ENCODE results near the gene MEDAG.

Gene MEDAG

DNA sequence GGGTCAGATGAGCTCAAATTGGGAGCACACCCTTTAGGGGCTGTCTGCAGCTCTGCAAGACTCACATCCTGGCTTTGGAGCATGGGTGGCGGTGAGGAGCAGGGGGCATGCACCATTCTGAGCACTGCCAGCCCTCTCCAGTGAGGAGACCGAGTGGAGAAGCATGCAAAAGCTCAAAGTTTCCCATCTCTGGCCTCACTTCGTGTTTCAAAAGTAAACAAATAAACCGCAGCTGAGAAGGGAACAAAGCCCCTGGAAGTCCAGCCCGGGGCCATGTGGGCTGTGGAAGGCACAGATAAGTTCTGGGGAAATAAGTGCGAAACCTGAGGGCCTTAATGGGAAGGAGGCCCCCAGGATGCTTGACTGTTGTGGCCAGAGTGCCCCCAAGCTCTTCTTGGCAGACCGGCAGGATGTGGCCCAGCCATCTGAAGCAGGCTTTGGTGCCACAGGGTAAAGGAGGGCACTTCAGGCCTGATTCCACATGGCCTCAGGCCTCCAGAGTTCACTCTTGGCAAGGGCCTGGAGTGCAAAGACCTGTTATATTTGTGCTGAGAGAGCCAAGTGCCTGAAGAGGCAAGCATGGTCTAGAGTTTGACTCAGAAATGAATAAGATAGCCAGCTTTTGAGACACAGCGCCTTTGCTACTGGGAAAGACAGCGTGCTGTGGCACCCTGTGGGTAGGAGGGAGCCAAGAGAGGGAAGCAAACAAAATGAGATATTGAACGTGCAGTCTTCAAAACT lies 1.2 kb downstream of the MEDAG start:
- Histone ChIP-seq H3K4me3 (ENCODE audit: low read length in 2 of 2) (peak overlapping the region in 1 of 2 donors; percentile 64), H3K4me1 (ENCODE audit: control insufficient read depth, insufficient read depth, low read length) (peaks cover 19% of the 10 kb centered on the region), H3K27ac (ENCODE audit: low read length) (no peak overlapping the region), H3K9me3 (ENCODE audit: control insufficient read depth in 2 of 2, low read length in 2 of 2) (no peaks in the 10 kb centered on the region), H3K27me3 (ENCODE audit: control insufficient read depth in 1 of 2, insufficient read depth in 2 of 2, low read length in 2 of 2) (peaks cover 17 to 38% of the 10 kb centered on the region in 2 donors), H3K36me3 (ENCODE audit: control insufficient read depth in 2 of 2, insufficient read depth in 2 of 2, low read length in 2 of 2) (no peaks in the 10 kb centered on the region), H3K9ac (ENCODE audit: low read length in 2 of 2) (no peak overlapping the region)

DNA sequence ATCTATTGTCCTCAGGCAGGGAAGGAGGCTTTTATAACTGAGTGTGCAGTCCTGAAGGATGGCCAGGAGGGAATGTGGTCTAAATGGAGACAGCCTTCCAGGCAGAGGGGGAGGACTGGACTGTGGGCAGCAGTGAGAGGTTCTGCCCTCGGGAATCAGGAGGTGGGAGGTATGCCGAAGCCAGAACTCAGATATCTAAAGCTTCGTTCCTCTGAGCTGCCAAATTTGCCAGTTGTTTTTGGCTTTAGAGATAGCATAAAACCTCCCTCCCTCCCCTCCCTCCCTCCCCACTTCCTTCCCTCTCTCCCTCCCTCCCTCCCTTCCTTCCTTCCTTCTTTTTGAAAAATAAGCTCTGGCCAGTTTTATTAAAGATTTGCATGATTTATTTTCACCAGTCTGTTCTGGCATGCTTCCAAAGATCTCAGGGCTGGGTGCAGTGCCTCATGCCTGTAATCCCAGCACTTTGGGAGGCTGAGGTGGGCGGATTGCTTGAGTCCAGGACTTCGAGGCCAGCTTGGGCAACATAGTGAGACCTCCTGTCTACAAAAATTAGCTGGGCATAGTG lies 2.4 kb downstream of the MEDAG start:
- no peaks in the 10 kb centered on the region for H3K9me3 ChIP-seq (ENCODE audit: control insufficient read depth in 2 of 2, low read length in 2 of 2)
- no peaks in the 10 kb centered on the region for H3K36me3 ChIP-seq (ENCODE audit: control insufficient read depth in 2 of 2, insufficient read depth in 2 of 2, low read length in 2 of 2)
- peaks cover 17 to 38% of the 10 kb centered on the region in 2 donors for H3K27me3 ChIP-seq (ENCODE audit: control insufficient read depth in 1 of 2, insufficient read depth in 2 of 2, low read length in 2 of 2)
- H3K4me3 ChIP-seq (ENCODE audit: low read length in 2 of 2), result no peak overlapping the region
- peaks cover 19% of the 10 kb centered on the region for H3K4me1 ChIP-seq (ENCODE audit: control insufficient read depth, insufficient read depth, low read length)
- H3K9ac ChIP-seq (ENCODE audit: low read length in 2 of 2), result no peak overlapping the region
- no peak overlapping the region for H3K27ac ChIP-seq (ENCODE audit: low read length)

DNA sequence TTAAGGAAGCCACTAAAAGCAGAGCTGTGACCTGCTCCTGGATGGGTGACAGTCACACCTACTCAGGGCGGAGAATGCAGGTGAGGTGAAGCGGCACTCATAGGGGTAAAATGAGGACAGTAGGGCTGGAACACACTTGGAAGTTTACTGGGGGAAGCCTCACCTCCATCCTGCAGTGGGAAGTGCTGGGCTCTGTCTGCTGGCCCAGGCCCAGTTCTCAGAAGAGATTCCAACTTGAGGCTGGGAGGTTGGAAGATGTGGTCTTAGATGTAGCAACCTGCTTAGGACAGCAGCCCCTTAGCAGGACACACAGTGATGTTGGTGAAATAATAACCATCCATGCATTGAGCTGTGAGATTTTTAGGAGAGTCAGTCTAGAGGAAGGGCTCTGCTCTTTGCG lies 4.6 kb downstream of the MEDAG start:
- Histone ChIP-seq H3K27ac (ENCODE audit: low read length) (no peak overlapping the region), H3K36me3 (ENCODE audit: control insufficient read depth in 2 of 2, insufficient read depth in 2 of 2, low read length in 2 of 2) (no peaks in the 10 kb centered on the region), H3K4me3 (ENCODE audit: low read length in 2 of 2) (no peak overlapping the region), H3K4me1 (ENCODE audit: control insufficient read depth, insufficient read depth, low read length) (peaks cover 16% of the 10 kb centered on the region), H3K27me3 (ENCODE audit: control insufficient read depth in 1 of 2, insufficient read depth in 2 of 2, low read length in 2 of 2) (peaks cover 5 to 25% of the 10 kb centered on the region in 2 donors), H3K9me3 (ENCODE audit: control insufficient read depth in 2 of 2, low read length in 2 of 2) (no peaks in the 10 kb centered on the region), H3K9ac (ENCODE audit: low read length in 2 of 2) (no peak overlapping the region)

DNA sequence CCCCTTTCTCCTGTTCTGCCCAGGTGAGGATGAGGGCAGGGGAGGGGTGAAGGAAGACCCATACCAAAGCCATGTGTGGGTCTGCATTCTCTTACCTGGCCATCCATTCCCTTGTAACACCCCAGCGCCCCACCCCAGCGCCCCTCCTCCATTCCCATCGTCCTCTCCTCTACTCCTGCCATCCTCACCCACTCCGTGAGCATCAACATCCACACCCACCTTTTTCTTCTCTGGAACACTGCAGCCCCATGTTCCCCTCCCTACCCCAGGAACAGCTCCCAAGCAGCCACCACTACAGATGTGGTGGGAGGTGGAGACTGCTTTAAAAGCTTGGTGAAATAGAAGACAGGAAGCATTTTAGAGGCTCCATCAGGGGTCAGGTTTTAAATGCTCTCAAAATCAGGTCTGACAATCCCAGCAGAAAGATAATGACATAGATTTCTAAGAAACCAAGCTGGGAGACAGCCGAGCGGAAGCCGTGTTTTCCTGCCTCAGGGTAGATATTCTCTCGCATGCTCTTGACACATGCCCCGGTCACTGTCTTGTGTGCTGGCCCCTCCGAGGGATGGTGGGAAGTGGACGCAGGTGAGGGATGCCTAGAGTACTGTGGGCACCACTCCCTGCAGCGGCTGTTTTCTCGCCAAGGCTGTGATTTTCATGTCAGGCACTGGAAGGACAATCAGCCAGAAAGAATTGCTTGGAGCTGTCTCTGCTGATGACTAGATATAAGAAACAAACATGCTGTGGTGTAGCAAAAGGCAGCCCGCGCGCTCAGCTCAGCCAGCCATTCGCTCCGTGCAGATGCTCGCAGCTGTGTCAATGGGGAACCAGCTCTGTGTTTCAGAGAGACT lies 9.8 kb downstream of the MEDAG start:
- Histone ChIP-seq H3K4me3 (ENCODE audit: low read length in 2 of 2) (no peak overlapping the region), H3K27ac (ENCODE audit: low read length) (no peak overlapping the region), H3K9ac (ENCODE audit: low read length in 2 of 2) (no peak overlapping the region), H3K9me3 (ENCODE audit: control insufficient read depth in 2 of 2, low read length in 2 of 2) (no peaks in the 10 kb centered on the region), H3K27me3 (ENCODE audit: control insufficient read depth in 1 of 2, insufficient read depth in 2 of 2, low read length in 2 of 2) (peaks cover 2% of the 10 kb centered on the region in 2 donors), H3K4me1 (ENCODE audit: control insufficient read depth, insufficient read depth, low read length) (no peaks in the 10 kb centered on the region), H3K36me3 (ENCODE audit: control insufficient read depth in 2 of 2, insufficient read depth in 2 of 2, low read length in 2 of 2) (no peaks in the 10 kb centered on the region)

DNA sequence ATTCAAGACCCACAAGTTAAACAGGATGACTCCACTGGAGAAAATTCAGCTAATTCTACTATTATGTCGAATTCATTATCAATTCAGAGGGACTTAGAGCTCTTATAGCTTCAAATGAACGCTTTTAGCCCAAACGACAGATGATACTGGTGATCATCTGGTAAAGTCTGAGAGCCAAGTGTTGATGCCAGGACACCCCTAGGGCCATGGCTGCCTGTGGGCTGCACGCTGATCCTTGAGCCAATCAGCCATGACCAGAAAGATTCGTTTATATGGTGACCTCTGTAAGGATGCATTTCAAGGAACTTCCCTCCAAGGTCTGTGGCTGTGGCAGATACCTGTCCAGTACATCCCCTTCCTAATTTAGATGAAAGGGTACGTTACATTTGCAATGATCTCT lies 10.9 kb downstream of the MEDAG start:
- Histone ChIP-seq H3K36me3 (ENCODE audit: control insufficient read depth in 2 of 2, insufficient read depth in 2 of 2, low read length in 2 of 2) (no peaks in the 10 kb centered on the region), H3K27ac (ENCODE audit: low read length) (no peak overlapping the region), H3K9ac (ENCODE audit: low read length in 2 of 2) (no peak overlapping the region), H3K27me3 (ENCODE audit: control insufficient read depth in 1 of 2, insufficient read depth in 2 of 2, low read length in 2 of 2) (no peaks in the 10 kb centered on the region), H3K4me1 (ENCODE audit: control insufficient read depth, insufficient read depth, low read length) (no peaks in the 10 kb centered on the region), H3K4me3 (ENCODE audit: low read length in 2 of 2) (no peak overlapping the region), H3K9me3 (ENCODE audit: control insufficient read depth in 2 of 2, low read length in 2 of 2) (no peaks in the 10 kb centered on the region)

DNA sequence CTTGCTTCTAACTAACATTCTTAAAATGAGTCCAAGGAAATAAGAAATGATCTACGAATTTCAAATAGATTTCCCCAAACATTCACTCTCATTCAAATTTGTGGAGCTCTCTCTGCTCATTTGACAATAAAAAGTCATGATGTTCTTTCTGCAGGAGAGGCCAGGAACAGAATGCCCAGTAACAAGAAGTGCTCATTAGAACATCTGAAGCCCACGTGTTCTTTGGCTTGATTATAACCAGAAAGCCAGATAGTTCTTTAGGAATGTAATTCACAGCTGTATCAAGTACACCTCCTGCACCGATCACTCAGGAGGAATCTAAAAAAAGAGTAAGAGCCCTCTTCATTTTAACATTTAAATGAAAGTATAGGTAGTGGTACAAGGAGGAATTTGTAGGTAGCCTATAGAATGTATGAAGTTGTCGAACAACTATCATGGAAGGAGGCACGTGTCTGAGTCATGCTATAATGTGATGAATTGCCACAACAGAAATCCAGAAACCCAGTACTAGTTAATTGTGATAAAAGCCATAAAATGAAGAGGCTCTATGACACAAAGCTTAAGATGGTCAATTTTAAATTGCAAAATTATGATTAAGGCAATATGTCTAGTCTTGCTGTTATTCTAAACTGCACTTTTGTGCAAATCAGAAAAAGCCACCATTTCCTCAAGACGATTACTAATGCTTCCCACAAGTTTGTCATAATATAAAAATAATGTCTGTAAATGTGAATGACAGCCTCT lies 12.8 kb downstream of the MEDAG start:
- Histone ChIP-seq H3K27ac (ENCODE audit: low read length) (no peak overlapping the region), H3K9ac (ENCODE audit: low read length in 2 of 2) (no peak overlapping the region), H3K36me3 (ENCODE audit: control insufficient read depth in 2 of 2, insufficient read depth in 2 of 2, low read length in 2 of 2) (no peaks in the 10 kb centered on the region), H3K9me3 (ENCODE audit: control insufficient read depth in 2 of 2, low read length in 2 of 2) (no peaks in the 10 kb centered on the region), H3K27me3 (ENCODE audit: control insufficient read depth in 1 of 2, insufficient read depth in 2 of 2, low read length in 2 of 2) (no peaks in the 10 kb centered on the region), H3K4me1 (ENCODE audit: control insufficient read depth, insufficient read depth, low read length) (no peaks in the 10 kb centered on the region), H3K4me3 (ENCODE audit: low read length in 2 of 2) (no peak overlapping the region)

DNA sequence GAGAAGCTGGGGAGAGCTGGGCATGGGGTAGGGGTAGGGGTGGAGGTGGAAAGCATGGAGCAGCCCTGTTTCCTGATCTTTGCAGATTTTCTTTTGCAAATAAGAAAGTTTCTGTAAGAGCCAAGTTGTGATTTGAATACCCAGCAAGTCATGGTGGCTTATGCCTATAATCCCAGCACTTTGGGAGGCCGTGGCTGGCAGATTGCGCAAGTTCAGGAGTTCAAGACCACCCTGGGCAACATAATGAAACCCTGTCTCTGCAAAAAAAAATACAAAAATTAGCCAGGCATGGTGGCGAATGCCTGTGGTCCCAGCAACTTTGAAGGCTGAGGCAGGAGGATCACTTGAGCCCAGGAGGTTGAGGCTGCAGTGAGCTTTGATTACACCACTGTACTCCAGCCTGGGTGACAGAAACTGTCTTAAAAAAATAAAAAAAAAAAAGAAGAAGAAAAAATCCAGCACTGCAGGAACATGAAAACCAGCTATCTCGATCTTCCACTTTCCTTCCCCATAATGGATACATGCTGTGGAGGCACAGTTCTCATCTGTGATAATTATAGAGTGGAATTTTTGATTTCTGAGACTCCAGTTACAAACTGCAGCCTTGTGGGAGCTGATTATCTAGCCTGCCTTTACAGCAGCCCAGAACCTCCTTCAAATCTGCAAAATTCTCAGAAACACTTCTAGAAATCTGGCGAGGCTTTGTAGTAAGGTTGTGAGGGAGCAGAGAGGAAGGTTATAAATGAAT lies 14.3 kb downstream of the MEDAG start:
- Histone ChIP-seq H3K27me3 (ENCODE audit: control insufficient read depth in 1 of 2, insufficient read depth in 2 of 2, low read length in 2 of 2) (no peaks in the 10 kb centered on the region), H3K9ac (ENCODE audit: low read length in 2 of 2) (no peak overlapping the region)

DNA sequence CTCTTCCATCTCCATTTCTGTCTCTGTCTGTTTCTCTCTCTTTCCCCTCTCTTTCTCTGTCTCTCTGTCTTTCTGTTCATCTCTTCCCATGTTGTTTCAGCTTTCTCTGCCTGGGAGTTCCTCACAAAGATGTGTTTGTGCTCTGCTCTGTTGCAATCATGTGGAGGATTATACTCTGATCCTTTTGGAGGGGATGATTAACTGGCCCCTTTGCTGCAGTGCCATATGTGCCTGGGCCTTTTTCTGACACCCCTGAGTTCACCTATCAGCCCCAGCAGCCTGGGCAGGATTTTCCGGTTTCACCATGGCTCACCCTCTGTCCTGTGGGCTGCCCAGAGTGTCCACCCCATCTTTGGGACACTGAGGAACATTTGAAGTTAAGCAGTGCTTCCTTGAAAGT lies 17.3 kb downstream of the MEDAG start:
- no peaks in the 10 kb centered on the region for H3K36me3 ChIP-seq (ENCODE audit: control insufficient read depth in 2 of 2, insufficient read depth in 2 of 2, low read length in 2 of 2)
- H3K9ac ChIP-seq (ENCODE audit: low read length in 2 of 2), result no peak overlapping the region
- H3K27me3 ChIP-seq (ENCODE audit: control insufficient read depth in 1 of 2, insufficient read depth in 2 of 2, low read length in 2 of 2), result no peaks in the 10 kb centered on the region
- no peak overlapping the region for H3K27ac ChIP-seq (ENCODE audit: low read length)
- H3K4me1 ChIP-seq (ENCODE audit: control insufficient read depth, insufficient read depth, low read length), result no peaks in the 10 kb centered on the region
- no peak overlapping the region for H3K4me3 ChIP-seq (ENCODE audit: low read length in 2 of 2)
- H3K9me3 ChIP-seq (ENCODE audit: control insufficient read depth in 2 of 2, low read length in 2 of 2), result no peaks in the 10 kb centered on the region

More for the DNA sequence above, 14.3 kb downstream of the MEDAG start:
- Histone ChIP-seq H3K36me3 (ENCODE audit: control insufficient read depth in 2 of 2, insufficient read depth in 2 of 2, low read length in 2 of 2) (no peaks in the 10 kb centered on the region), H3K4me1 (ENCODE audit: control insufficient read depth, insufficient read depth, low read length) (no peaks in the 10 kb centered on the region), H3K27ac (ENCODE audit: low read length) (no peak overlapping the region), H3K4me3 (ENCODE audit: low read length in 2 of 2) (no peak overlapping the region), H3K9me3 (ENCODE audit: control insufficient read depth in 2 of 2, low read length in 2 of 2) (no peaks in the 10 kb centered on the region)

DNA sequence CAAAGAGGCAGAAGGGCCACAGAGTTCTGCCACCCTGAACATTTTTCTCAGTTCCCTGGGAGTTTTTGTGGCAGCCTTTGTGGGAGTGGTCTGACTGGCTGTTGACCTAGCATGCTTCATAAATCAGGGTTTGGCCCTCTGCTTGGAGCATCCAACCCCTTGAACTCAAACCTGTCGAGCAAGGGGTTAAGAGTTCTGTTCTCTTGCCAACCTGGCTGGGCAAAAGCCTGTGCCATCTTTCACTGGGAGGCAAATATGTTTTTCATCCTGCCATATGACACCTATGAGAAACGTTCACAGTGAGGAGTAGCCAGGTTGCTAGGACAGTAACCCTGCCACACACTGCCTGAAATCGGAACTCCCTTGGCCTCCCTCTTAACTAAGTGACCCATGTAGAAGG lies 18.6 kb downstream of the MEDAG start:
- no peaks in the 10 kb centered on the region for H3K36me3 ChIP-seq (ENCODE audit: control insufficient read depth in 2 of 2, insufficient read depth in 2 of 2, low read length in 2 of 2)
- H3K27me3 ChIP-seq (ENCODE audit: control insufficient read depth in 1 of 2, insufficient read depth in 2 of 2, low read length in 2 of 2), result no peaks in the 10 kb centered on the region
- no peak overlapping the region for H3K9ac ChIP-seq (ENCODE audit: low read length in 2 of 2)
- no peaks in the 10 kb centered on the region for H3K9me3 ChIP-seq (ENCODE audit: control insufficient read depth in 2 of 2, low read length in 2 of 2)
- no peak overlapping the region for H3K27ac ChIP-seq (ENCODE audit: low read length)
- H3K4me3 ChIP-seq (ENCODE audit: low read length in 2 of 2), result no peak overlapping the region
- H3K4me1 ChIP-seq (ENCODE audit: control insufficient read depth, insufficient read depth, low read length), result no peaks in the 10 kb centered on the region

DNA sequence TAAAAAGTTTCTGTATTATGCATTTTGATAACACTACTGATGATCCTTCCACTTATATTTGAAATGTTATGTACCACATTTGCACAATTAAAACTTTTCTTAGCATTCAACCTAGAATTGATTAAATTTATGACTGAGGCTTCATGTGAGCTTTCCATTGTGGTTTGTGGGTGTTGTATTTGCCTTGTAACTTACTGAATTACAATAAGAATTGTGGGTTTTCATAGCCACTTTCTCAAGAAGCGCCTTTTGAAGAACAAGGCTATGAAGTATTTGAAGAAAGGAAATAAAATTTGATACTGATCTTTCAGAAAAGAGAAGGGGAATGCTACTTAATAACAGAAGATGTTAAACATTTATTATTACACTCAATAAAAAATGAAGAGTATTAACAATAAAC lies 19.4 kb downstream of the MEDAG start:
- no peaks in the 10 kb centered on the region for H3K36me3 ChIP-seq (ENCODE audit: control insufficient read depth in 2 of 2, insufficient read depth in 2 of 2, low read length in 2 of 2)
- no peak overlapping the region for H3K27ac ChIP-seq (ENCODE audit: low read length)
- no peak overlapping the region for H3K4me3 ChIP-seq (ENCODE audit: low read length in 2 of 2)
- H3K27me3 ChIP-seq (ENCODE audit: control insufficient read depth in 1 of 2, insufficient read depth in 2 of 2, low read length in 2 of 2), result no peaks in the 10 kb centered on the region
- H3K9ac ChIP-seq (ENCODE audit: low read length in 2 of 2), result no peak overlapping the region
- H3K4me1 ChIP-seq (ENCODE audit: control insufficient read depth, insufficient read depth, low read length), result no peaks in the 10 kb centered on the region
- no peaks in the 10 kb centered on the region for H3K9me3 ChIP-seq (ENCODE audit: control insufficient read depth in 2 of 2, low read length in 2 of 2)

All from stomach smooth muscle (tissue), 2 donors.